ENCODE measurements around the gene C7orf33.

DNA sequence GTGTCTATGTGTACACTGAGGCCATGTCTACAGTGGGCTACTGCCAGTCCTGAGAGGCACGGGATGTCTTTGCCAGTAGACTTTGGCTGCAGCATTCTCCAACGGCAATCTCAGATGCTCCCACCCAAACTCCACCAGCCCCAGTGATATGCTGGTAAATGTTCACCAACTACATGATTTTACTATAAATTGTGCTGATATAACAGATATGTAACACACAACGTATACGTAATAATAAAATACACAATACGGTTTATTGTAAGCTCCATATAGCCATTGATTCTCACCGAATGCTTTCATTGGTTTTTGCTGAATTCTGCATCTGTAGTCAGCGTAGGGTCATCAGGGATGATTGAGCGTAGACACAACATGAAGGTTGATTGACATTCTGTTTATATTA is 47.3 kb upstream of the C7orf33 start:
- TF ChIP-seq, protein P1, sequence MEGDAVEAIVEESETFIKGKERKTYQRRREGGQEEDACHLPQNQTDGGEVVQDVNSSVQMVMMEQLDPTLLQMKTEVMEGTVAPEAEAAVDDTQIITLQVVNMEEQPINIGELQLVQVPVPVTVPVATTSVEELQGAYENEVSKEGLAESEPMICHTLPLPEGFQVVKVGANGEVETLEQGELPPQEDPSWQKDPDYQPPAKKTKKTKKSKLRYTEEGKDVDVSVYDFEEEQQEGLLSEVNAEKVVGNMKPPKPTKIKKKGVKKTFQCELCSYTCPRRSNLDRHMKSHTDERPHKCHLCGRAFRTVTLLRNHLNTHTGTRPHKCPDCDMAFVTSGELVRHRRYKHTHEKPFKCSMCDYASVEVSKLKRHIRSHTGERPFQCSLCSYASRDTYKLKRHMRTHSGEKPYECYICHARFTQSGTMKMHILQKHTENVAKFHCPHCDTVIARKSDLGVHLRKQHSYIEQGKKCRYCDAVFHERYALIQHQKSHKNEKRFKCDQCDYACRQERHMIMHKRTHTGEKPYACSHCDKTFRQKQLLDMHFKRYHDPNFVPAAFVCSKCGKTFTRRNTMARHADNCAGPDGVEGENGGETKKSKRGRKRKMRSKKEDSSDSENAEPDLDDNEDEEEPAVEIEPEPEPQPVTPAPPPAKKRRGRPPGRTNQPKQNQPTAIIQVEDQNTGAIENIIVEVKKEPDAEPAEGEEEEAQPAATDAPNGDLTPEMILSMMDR (IDR thresholded peaks at IDR 0.05) = no peak
- TF ChIP-seq POLR2A (IDR thresholded peaks at IDR 0.05) (no peak), POLR2AphosphoS5 (IDR thresholded peaks at IDR 0.05) (no peak)
